GM18511 (cell line): ENCODE data around the gene PRSS56.
"Not testable (repeated sequence)": the region's sequence is repeated elsewhere in the genome, so short reads cannot be mapped to it uniquely, and the experiment has no call there.

Experiments used
- ATAC-seq: cut with Tn5 transposase; IDR thresholded peaks from one replicate; pipeline ENCODE4 v1.9.1; 2021; ENCODE audit warnings: mild to moderate bottlenecking, moderate library complexity; ENCODE audit not compliant: unreplicated experiment

The PRSS56 gene

DNA sequence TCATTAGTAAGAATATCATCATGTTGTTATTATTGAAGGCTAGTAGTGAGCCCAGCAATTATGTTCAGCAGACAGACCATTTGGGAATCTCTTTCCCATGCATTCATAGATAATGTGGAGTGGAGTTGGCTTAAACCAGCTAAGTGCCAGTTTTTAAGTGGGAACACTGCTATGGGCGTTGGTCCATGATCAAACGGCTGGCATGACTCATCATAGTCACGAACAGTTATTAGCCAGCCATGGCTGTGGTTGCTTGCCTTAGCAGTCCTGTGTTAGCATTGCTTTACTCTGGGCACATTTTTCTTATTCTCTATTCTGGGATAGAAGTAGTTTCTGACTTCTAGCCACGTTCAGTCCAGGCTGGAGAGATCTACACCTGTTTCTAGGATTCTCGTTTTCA, 48.0 kb downstream of the PRSS56 start:
- ATAC-seq: no peak

GRCh38 chr2:232569541-232569940, 49.4 kb downstream of the PRSS56 start:
- no peak for ATAC-seq

DNA sequence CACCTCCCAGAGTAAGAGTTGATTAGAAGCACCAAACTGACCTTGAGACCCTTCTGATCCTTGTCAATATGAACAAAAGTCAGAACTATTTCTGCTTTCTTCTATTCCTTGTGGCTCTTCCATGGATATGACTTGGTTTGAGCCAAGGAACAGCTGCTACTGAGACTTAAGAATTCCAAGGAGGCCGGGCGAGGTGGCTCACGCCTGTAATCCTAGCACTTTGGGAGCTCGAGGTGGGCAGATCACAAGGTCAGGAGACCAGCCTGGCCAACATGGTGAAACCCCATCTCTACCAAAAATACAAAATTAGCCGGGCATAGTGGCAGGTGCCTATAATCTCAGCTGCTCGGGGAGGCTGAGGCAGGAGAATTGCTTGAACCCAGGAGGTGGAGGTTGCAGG, 50.3 kb downstream of the PRSS56 start:
- not testable (repeated sequence) for ATAC-seq

- no peak for ATAC-seq
These were observed 50.9 kb downstream of the PRSS56 start for GRCh38 chr2:232571026-232571474.

GRCh38 chr2:232573042-232573441, 52.9 kb downstream of the PRSS56 start:
- ATAC-seq: no peak

- no peak for ATAC-seq
These were observed 53.7 kb downstream of the PRSS56 start for GRCh38 chr2:232573771-232574435.

DNA sequence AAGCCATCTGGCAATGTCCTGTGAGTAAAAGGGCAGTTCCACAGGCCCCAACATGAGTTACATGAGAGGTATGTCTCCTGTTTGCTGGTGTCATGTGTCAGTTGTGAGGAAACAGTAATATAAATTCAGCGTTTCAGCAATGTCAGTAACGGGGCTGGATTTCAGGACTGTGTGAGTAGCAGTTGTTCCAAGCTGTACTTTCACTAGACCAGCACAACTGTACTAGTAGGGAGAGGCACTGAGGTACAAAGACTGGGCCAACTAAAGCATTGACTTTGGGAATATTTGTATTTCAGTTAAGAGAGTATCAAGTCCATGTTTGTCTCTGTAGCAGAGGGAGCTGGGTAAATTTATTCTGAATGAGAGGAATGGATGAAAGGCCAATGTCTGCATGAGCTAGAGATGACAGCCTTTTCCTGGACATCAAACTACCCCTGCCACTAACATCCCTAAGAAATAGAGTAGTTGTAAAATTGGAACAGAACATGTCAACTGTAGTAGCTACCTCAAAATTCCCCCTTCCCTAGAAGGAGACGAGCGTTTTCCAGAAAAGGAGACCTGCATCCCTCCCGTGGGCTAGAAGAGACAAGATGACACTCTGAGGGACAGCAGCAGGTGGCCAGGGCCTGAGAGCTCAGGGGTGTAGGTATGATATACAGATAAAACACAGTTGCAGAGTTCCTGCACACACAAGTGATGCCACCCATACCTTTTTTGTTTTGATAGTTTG, 54.7 kb downstream of the PRSS56 start:
- no peak for ATAC-seq
